ENCODE data around the gene PRR12. TPM values are rescaled to one million over a fixed set of nuclear protein-coding genes. Genes with fewer than 3 reads are reported as not detected.

Gene PRR12
- total RNA-seq, 2 experiments from 2014 or later = 16.4 to 16.9 TPM

DNA sequence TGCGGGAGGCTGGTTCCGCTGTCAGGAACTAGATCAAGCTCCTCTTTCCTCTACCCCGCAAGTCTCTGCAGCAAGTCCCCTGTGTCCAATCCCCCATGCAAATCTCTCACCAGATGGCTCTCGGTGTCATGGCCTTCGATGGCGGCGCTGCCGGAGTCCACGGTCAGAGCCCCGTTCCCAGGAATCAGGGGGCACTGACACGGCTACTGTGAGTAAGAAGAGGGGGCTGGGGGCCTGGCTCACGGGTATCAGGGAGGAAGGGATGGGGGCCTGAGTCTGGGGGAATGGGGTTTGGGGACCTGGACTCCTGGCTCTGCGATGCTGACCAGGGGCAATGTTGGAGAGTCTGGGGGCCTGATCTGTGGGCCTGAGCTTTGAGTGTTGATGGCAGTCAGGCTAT lies 55.0 kb downstream of the PRR12 start:
- Mint-ChIP-seq H3K4me3 (no peak overlapping the region), H3K27ac (no peak overlapping the region), H3K36me3 (ENCODE audit: low read depth) (peaks cover 16% of the 10 kb centered on the region), H3K4me1 (ENCODE audit: low read depth) (peaks cover 28% of the 10 kb centered on the region), H3K9me3 (no peaks in the 10 kb centered on the region), H3K27me3 (ENCODE audit: low read depth) (no peaks in the 10 kb centered on the region)
- CTCF ChIA-PET = interaction anchor here (1.4 kb wide), 1 partner anchor 27 kb away, joined by 5 read pairs; no protein-coding TSS in a partner anchor
- intact Hi-C loops (cut with micrococcal nuclease) = no loop called here
- DNase-seq = no peak

DNA sequence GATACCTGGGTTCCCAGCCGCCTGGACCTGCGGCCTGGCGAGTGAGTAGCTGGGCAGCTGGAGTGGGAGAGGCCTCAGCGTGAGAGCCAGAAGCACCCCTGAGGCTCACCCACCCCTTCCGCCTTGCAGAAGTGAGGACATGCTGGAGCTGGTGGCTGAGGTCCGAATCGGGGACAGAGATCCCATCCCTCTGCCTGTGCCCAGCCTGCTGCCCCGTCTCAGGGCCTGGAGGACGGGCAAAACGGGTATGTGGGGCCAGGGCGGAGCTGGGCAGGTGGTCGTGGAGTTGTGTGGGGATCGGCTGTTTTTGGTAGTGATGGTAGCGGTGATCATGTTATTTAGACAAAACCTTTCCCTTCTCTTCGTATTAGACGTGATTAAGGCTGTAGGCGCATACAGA lies 55.6 kb downstream of the PRR12 start:
- intact Hi-C loops (cut with micrococcal nuclease) = no loop called here
- CTCF ChIA-PET = no interaction called here
- peaks cover 16% of the 10 kb centered on the region for H3K36me3 Mint-ChIP-seq (ENCODE audit: low read depth)
- H3K27me3 Mint-ChIP-seq (ENCODE audit: low read depth) = no peaks in the 10 kb centered on the region
- H3K4me1 Mint-ChIP-seq (ENCODE audit: low read depth) = peaks cover 28% of the 10 kb centered on the region
- no peak overlapping the region for H3K27ac Mint-ChIP-seq
- H3K4me3 Mint-ChIP-seq = no peak overlapping the region
- H3K9me3 Mint-ChIP-seq = no peaks in the 10 kb centered on the region
- DNase-seq = no peak

DNA sequence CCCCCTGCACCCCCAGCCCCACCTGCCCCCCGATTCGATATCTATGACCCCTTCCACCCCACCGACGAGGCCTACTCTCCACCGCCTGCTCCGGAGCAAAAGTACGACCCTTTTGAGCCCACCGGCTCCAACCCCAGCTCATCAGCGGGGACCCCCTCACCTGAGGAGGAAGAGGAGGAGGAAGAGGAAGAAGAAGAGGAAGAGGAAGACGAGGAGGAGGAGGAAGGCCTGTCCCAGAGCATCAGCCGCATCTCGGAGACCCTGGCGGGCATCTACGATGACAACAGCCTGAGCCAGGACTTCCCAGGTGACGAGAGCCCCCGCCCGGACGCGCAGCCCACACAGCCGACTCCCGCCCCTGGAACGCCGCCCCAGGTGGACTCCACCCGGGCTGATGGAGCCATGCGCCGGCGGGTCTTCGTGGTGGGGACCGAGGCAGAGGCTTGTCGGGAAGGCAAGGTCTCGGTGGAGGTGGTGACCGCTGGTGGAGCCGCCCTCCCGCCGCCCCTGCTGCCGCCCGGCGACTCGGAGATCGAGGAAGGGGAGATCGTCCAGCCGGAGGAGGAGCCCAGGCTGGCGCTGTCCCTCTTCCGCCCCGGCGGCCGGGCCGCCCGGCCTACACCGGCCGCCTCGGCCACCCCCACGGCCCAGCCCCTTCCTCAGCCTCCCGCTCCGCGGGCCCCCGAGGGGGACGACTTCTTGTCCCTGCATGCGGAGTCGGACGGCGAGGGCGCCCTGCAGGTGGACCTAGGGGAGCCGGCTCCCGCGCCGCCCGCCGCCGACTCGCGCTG lies 60.2 kb downstream of the PRR12 start:
- Mint-ChIP-seq H3K27me3 (ENCODE audit: low read depth) (no peaks in the 10 kb centered on the region), H3K4me1 (ENCODE audit: low read depth) (no peaks in the 10 kb centered on the region), H3K9me3 (no peaks in the 10 kb centered on the region), H3K4me3 (no peak overlapping the region), H3K36me3 (ENCODE audit: low read depth) (peaks cover 16% of the 10 kb centered on the region), H3K27ac (no peak overlapping the region)
- no peak for DNase-seq
- intact Hi-C loops (cut with micrococcal nuclease) = no loop called here
- CTCF ChIA-PET = no interaction called here

DNA sequence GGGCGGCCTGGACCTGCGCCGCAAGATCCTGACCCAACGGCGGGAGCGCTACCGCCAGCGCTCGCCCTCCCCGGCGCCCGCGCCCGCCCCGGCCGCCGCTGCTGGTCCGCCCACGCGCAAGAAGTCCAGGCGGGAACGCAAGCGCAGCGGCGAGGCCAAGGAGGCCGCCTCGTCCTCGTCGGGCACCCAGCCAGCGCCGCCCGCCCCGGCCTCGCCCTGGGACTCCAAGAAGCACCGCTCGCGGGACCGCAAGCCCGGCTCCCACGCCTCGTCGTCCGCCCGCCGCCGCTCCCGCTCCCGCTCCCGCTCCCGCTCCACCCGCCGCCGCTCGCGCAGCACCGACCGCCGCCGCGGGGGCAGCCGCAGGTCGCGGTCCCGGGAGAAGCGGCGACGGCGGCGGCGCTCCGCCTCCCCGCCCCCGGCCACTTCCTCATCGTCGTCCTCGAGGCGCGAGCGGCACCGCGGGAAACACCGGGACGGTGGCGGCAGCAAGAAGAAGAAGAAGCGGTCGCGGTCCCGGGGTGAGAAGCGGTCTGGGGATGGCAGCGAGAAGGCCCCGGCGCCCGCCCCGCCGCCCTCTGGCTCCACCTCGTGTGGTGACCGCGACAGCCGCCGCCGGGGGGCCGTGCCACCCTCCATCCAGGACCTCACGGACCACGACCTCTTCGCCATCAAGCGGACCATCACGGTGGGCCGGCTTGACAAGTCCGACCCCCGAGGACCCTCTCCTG lies 61.0 kb downstream of the PRR12 start:
- CTCF ChIA-PET = no interaction called here
- no peak overlapping the region for H3K4me3 Mint-ChIP-seq
- H3K27me3 Mint-ChIP-seq (ENCODE audit: low read depth) = no peaks in the 10 kb centered on the region
- no peak overlapping the region for H3K27ac Mint-ChIP-seq
- DNase-seq = no peak
- H3K4me1 Mint-ChIP-seq (ENCODE audit: low read depth) = no peaks in the 10 kb centered on the region
- intact Hi-C loops (cut with micrococcal nuclease) = no loop called here
- H3K9me3 Mint-ChIP-seq = no peaks in the 10 kb centered on the region
- peaks cover 16% of the 10 kb centered on the region for H3K36me3 Mint-ChIP-seq (ENCODE audit: low read depth)

DNA sequence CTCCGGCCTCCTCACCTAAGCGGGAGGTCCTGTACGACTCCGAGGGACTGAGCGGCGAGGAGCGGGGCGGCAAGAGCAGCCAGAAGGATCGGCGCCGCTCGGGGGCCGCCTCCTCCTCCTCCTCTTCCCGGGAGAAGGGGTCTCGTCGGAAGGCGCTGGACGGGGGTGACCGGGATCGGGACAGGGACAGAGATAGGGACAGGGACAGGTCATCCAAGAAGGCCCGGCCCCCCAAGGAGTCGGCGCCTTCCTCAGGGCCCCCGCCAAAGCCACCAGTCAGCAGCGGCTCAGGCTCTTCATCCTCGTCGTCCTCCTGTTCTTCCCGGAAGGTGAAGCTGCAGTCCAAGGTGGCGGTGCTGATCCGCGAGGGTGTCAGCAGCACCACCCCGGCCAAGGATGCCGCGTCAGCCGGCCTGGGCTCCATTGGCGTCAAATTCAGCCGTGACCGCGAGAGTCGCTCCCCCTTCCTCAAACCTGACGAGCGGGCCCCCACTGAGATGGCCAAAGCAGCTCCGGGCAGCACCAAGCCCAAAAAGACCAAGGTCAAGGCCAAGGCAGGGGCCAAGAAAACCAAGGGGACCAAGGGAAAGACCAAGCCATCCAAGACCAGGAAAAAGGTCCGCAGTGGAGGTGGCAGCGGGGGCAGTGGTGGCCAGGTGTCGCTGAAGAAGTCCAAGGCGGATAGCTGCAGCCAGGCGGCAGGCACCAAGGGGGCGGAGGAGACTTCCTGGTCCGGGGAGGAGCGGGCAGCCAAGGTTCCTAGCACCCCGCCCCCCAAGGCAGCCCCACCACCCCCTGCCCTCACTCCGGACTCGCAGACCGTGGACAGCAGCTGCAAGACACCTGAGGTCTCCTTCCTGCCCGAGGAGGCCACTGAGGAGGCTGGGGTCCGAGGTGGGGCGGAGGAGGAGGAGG lies 61.8 kb downstream of the PRR12 start:
- no peaks in the 10 kb centered on the region for H3K4me1 Mint-ChIP-seq (ENCODE audit: low read depth)
- no peak for DNase-seq
- H3K36me3 Mint-ChIP-seq (ENCODE audit: low read depth) = peaks cover 18% of the 10 kb centered on the region
- intact Hi-C loops (cut with micrococcal nuclease) = no loop called here
- H3K4me3 Mint-ChIP-seq = no peak overlapping the region
- H3K9me3 Mint-ChIP-seq = no peaks in the 10 kb centered on the region
- H3K27me3 Mint-ChIP-seq (ENCODE audit: low read depth) = no peaks in the 10 kb centered on the region
- H3K27ac Mint-ChIP-seq = no peak overlapping the region
- CTCF ChIA-PET = no interaction called here

DNA sequence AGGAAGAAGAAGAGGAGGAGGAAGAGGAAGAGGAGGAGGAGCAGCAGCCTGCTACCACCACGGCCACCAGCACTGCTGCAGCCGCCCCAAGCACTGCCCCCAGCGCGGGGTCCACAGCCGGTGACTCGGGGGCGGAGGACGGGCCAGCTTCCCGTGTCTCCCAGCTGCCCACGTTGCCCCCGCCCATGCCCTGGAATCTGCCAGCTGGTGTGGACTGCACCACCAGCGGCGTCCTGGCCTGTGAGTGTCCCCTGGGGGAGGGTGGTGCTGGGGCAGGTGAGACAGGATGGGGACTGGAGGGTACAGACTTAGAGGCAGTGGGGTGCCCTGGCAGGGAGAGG lies 62.5 kb downstream of the PRR12 start:
- H3K27me3 Mint-ChIP-seq (ENCODE audit: low read depth) = no peaks in the 10 kb centered on the region
- no peak for DNase-seq
- CTCF ChIA-PET = no interaction called here
- peaks cover 19% of the 10 kb centered on the region for H3K36me3 Mint-ChIP-seq (ENCODE audit: low read depth)
- intact Hi-C loops (cut with micrococcal nuclease) = no loop called here
- no peak overlapping the region for H3K4me3 Mint-ChIP-seq
- no peaks in the 10 kb centered on the region for H3K4me1 Mint-ChIP-seq (ENCODE audit: low read depth)
- H3K9me3 Mint-ChIP-seq = no peaks in the 10 kb centered on the region
- H3K27ac Mint-ChIP-seq = no peak overlapping the region

DNA sequence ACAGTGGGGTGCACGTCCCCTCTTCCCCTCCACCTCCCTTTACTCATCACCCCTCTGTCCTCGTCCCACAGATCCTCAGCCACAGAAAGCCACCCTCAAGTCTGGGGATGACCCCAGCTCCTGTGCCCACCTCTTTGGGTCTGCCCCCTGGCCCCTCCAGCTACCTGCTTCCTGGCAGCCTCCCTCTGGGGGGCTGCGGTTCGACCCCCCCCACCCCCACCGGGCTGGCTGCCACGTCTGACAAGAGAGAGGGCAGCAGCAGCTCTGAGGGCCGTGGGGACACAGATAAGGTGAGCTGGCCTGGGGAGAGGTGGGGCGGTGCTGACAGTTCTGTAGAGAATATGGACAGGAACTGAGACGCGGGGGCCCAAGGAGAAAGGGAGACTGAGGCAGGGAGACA lies 63.6 kb downstream of the PRR12 start:
- CTCF ChIA-PET = no interaction called here

DNA sequence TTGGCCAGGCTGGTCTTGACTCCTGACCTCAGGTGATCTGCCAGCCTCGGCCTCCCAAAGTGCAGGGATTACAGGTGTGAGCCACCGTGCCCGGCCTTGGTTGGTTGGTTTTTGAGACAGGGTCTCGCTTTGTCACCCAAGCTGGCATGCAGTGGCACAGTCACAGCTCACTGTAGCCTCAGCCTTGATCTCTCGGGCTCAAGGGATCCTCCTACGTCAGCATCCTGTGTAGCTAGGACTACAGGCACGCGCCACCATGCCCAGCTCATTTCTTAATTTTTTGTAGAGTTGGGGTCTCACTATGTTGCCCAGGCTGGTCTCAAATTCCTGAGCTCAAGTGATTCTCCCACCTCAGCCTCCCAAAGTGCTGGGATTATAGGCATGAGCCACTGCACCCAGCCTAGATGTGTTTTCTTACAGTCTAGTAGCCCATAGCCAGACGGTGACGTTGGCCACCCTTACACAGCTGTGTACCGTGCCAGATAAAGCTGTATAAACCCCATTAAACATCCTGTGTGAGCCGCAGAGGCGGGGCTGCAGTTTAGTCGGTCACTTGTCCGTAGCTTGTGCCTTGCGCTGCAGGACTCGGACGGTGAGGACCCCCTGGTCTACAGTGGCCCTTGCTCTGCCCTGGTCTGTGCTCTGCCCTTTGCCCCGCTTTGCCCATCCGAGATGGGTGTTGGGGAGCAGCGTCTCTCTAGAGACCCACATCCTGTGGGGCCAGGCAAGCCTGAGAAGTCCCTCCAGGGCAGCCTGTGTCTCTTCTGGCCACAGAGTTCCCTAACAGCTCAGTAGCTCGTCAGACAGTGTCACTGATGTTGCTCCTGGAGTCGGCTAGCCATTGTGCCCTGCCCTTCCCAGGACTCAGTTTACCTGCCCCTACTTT lies 64.8 kb downstream of the PRR12 start:
- CTCF ChIA-PET = interaction anchor here (0.8 kb wide), 1 partner anchor 25 kb away, joined by 3 read pairs; no protein-coding TSS in a partner anchor
- no peak overlapping the region for H3K27ac Mint-ChIP-seq
- peaks cover 5% of the 10 kb centered on the region for H3K4me1 Mint-ChIP-seq (ENCODE audit: low read depth)
- DNase-seq = no peak
- peaks cover 23% of the 10 kb centered on the region for H3K36me3 Mint-ChIP-seq (ENCODE audit: low read depth)
- H3K9me3 Mint-ChIP-seq = no peaks in the 10 kb centered on the region
- no peaks in the 10 kb centered on the region for H3K27me3 Mint-ChIP-seq (ENCODE audit: low read depth)
- no peak overlapping the region for H3K4me3 Mint-ChIP-seq
- intact Hi-C loops (cut with micrococcal nuclease) = no loop called here

More for the DNA sequence above, 63.6 kb downstream of the PRR12 start:
- H3K9me3 Mint-ChIP-seq = no peaks in the 10 kb centered on the region
- no peak overlapping the region for H3K27ac Mint-ChIP-seq
- no peak for DNase-seq
- intact Hi-C loops (cut with micrococcal nuclease) = no loop called here
- peaks cover 19% of the 10 kb centered on the region for H3K36me3 Mint-ChIP-seq (ENCODE audit: low read depth)
- no peaks in the 10 kb centered on the region for H3K27me3 Mint-ChIP-seq (ENCODE audit: low read depth)
- H3K4me1 Mint-ChIP-seq (ENCODE audit: low read depth) = no peaks in the 10 kb centered on the region
- no peak overlapping the region for H3K4me3 Mint-ChIP-seq

DNA sequence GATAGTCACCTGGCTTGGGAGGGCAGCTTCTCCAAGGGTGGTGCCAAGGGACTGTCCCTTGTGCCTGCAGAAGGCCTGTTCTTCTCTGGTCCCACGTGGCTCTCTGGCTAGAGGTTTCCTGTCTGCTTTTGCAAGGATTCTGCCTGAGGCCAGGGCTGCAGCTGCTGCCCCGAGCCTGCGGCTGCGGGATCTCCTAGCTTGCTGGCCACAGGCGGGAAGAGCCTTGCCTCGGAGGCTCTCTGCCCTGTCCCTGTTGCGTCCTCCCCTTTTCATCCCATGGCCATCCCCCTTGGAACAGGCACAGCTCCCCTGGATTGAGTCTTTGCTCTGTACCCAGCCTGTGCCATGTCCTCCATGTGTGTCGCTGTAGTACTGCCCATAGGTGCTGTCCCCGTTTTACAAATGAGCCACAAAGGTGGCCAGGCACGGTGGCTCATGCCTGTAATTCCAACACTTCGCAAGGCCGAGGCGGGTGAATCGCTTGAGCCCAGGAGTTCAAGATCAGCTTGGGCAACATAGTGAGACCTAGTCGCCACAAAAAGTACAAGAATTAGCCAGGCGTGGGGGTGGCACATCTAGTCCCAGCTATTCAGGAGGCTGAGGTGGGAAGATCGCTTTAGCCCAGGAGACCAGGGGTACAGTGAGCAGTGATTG lies 65.6 kb downstream of the PRR12 start:
- Mint-ChIP-seq H3K36me3 (ENCODE audit: low read depth) (peaks cover 27% of the 10 kb centered on the region), H3K4me3 (no peak overlapping the region)
- intact Hi-C loops (cut with micrococcal nuclease) = no loop called here

DNA sequence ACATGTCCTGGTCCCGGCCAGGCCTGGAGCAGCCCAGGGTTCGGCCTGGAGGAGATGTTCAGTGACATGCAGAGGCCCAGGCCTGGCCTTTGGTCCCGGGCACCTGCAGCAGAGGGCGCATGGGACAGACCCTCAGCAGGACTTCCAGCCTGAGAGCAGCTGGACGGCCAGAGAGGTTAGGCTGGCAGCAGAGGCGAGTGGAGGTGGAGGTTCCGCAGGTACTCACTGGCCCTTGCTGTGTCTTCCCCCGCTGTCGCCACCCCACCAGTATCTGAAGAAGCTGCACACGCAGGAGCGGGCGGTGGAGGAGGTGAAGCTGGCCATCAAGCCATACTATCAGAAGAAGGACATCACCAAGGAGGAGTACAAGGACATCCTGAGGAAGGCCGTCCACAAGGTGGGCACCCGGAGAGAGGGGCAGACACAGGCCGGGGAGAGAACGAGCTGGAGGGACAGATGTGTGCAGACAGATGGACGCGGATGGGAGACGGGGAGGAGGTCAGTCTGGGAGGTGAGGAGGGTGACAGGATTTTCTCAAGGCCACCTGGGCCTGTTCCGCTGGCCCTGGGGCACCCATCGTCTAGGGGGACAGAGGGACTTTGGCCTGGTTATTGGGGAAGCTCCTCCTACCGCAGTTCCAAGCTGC lies 66.6 kb downstream of the PRR12 start:
- Mint-ChIP-seq H3K36me3 (ENCODE audit: low read depth) (peaks cover 29% of the 10 kb centered on the region), H3K27ac (no peak overlapping the region)
- CTCF ChIA-PET = no interaction called here

More for the DNA sequence above, 65.6 kb downstream of the PRR12 start:
- CTCF ChIA-PET = interaction anchor here (0.8 kb wide), 1 partner anchor 24 kb away, joined by 3 read pairs; no protein-coding TSS in a partner anchor
- Mint-ChIP-seq H3K27me3 (ENCODE audit: low read depth) (no peaks in the 10 kb centered on the region), H3K9me3 (no peaks in the 10 kb centered on the region), H3K4me1 (ENCODE audit: low read depth) (peaks cover 5% of the 10 kb centered on the region), H3K27ac (no peak overlapping the region)
- no peak for DNase-seq

DNA sequence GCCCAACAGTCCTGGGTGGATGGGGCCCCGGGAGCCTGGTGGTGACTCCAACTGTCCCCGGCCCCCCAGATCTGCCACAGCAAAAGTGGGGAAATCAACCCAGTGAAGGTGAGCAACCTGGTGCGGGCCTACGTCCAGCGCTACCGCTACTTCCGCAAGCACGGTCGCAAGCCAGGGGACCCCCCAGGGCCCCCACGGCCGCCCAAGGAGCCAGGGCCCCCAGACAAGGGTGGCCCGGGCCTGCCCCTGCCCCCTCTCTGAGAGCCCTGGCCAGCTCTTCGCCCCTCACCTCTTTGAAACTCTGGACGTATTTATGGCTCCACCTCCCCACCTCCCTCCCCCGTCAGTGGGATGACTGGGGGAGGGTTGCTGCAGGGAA lies 67.1 kb downstream of the PRR12 start:
- Mint-ChIP-seq H3K27ac (no peak overlapping the region), H3K27me3 (ENCODE audit: low read depth) (no peaks in the 10 kb centered on the region), H3K4me3 (no peak overlapping the region), H3K9me3 (no peaks in the 10 kb centered on the region), H3K4me1 (ENCODE audit: low read depth) (peaks cover 12% of the 10 kb centered on the region), H3K36me3 (ENCODE audit: low read depth) (peaks cover 31% of the 10 kb centered on the region)
- intact Hi-C loops (cut with micrococcal nuclease) = no loop called here
- DNase-seq = no peak
- CTCF ChIA-PET = no interaction called here

More for the DNA sequence above, 66.6 kb downstream of the PRR12 start:
- Mint-ChIP-seq H3K4me1 (ENCODE audit: low read depth) (peaks cover 7% of the 10 kb centered on the region), H3K27me3 (ENCODE audit: low read depth) (no peaks in the 10 kb centered on the region), H3K4me3 (no peak overlapping the region), H3K9me3 (no peaks in the 10 kb centered on the region)
- intact Hi-C loops (cut with micrococcal nuclease) = no loop called here
- DNase-seq = no peak
